GM23338 (cell line): ENCODE results near the gene MYO18A. TPM values are rescaled to one million over a fixed set of nuclear protein-coding genes. Genes with fewer than 3 reads are reported as not detected.

Experiments
- ATAC-seq: fragments of 200-7000 bp; cut with Tn5 transposase; 3 replicates; pipeline ENCODE4 v1.9.1; 2020
- DNase-seq: peaks from one replicate; pipeline ENCODE4 v3.0.0-alpha.2; 2015; ENCODE audit warnings: low spot score
- H2AFZ ChIP-seq: fragments of 200-600 bp; sonication (generic); 2 replicates; pipeline ENCODE4 v1.8.0; 2016; ENCODE audit warnings: antibody characterized with exemption, mild to moderate bottlenecking, moderate library complexity
- H3F3A ChIP-seq: fragments of 200-600 bp; sonication (generic); replicated peaks from 2 replicates; pipeline ENCODE4 v1.8.0; 2017; ENCODE audit warnings: antibody characterized with exemption, mixed run types, low read depth
- H3K27ac ChIP-seq: fragments of 200-600 bp; sonication (generic); 2 replicates; pipeline ENCODE4 v1.6.1; 2016; ENCODE audit warnings: low read depth
- H3K27me3 ChIP-seq: fragments of 200-600 bp; sonication (generic); 2 replicates; pipeline ENCODE4 v1.8.0; 2016; ENCODE audit warnings: mild to moderate bottlenecking, mixed run types, moderate library complexity; ENCODE audit not compliant: insufficient read depth
- H3K36me3 ChIP-seq: fragments of 200-600 bp; sonication (generic); 2 replicates; pipeline ENCODE4 v1.8.0; 2016; ENCODE audit warnings: mild to moderate bottlenecking; ENCODE audit not compliant: insufficient read depth
- H3K4me1 ChIP-seq: fragments of 200-600 bp; sonication (generic); 2 replicates; pipeline ENCODE4 v1.8.0; 2016; ENCODE audit warnings: mild to moderate bottlenecking, moderate library complexity; ENCODE audit not compliant: insufficient read depth
- H3K4me2 ChIP-seq: fragments of 200-600 bp; sonication (generic); 2 replicates; pipeline ENCODE4 v1.7.1; 2017; ENCODE audit warnings: mixed run types
- H3K4me3 ChIP-seq: fragments of 200-600 bp; sonication (generic); 2 replicates; pipeline ENCODE4 v1.6.1; 2016; ENCODE audit warnings: mixed run types
- H3K79me2 ChIP-seq: fragments of 200-600 bp; sonication (generic); replicated peaks from 2 replicates; pipeline ENCODE4 v1.8.0; 2017; ENCODE audit warnings: mild to moderate bottlenecking; ENCODE audit not compliant: insufficient read depth
- H3K9me2 ChIP-seq: fragments of 200-600 bp; sonication (generic); 2 replicates; pipeline ENCODE4 v1.8.0; 2017; ENCODE audit not compliant: insufficient read depth
- H4K20me1 ChIP-seq: fragments of 200-600 bp; sonication (generic); replicated peaks from 2 replicates; pipeline ENCODE4 v1.8.0; 2017; ENCODE audit warnings: mild to moderate bottlenecking; ENCODE audit not compliant: insufficient read depth
- H3K27ac Mint-ChIP-seq: 2 replicates; pipeline ENCODE4 v1.8.0; 2020; ENCODE audit warnings: inconsistent platforms, mild to moderate bottlenecking, moderate library complexity, mixed read lengths
- H3K27me3 Mint-ChIP-seq: 3 replicates; pipeline ENCODE4 v1.8.0; 2022; ENCODE audit warnings: low read depth, mild to moderate bottlenecking, moderate library complexity, mixed read lengths, inconsistent platforms; ENCODE audit not compliant: insufficient read depth, poor library complexity
- H3K36me3 Mint-ChIP-seq: 3 replicates; pipeline ENCODE4 v1.8.0; 2021; ENCODE audit warnings: low read depth, mild to moderate bottlenecking, inconsistent platforms, moderate library complexity, mixed read lengths
- H3K4me1 Mint-ChIP-seq: 3 replicates; pipeline ENCODE4 v1.8.0; 2020; ENCODE audit warnings: mild to moderate bottlenecking, inconsistent platforms, mixed read lengths
- H3K4me3 Mint-ChIP-seq: 3 replicates; pipeline ENCODE4 v1.8.0; 2021; ENCODE audit warnings: moderate library complexity, mild to moderate bottlenecking, inconsistent platforms, mixed read lengths
- H3K9me3 Mint-ChIP-seq: 3 replicates; pipeline ENCODE4 v1.8.0; 2020; ENCODE audit warnings: moderate library complexity, mild to moderate bottlenecking, inconsistent platforms, mixed read lengths
- CREB1 ChIP-seq: fragments of 250-450 bp; sonication (Bioruptor Pico); IDR thresholded peaks from 2 replicates; pipeline ENCODE4 v1.5.0; 2020; ENCODE audit warnings: low read depth, mild to moderate bottlenecking, moderate library complexity
- EZH2 ChIP-seq: fragments of 200-600 bp; sonication (generic); IDR thresholded peaks from one replicate; pipeline ENCODE4 v1.8.0; 2017; ENCODE audit warnings: antibody characterized with exemption, mild to moderate bottlenecking, low read depth; ENCODE audit not compliant: unreplicated experiment
- EZH2phosphoT487 ChIP-seq: fragments of 200-600 bp; sonication (generic); IDR thresholded peaks from one replicate; pipeline ENCODE4 v1.8.1; 2018; ENCODE audit warnings: antibody characterized with exemption; ENCODE audit not compliant: unreplicated experiment
- JUNB ChIP-seq: IDR thresholded peaks from one replicate; pipeline ENCODE4 v1.6.1; 2016; ENCODE audit warnings: antibody characterized with exemption; ENCODE audit not compliant: unreplicated experiment
- NANOG ChIP-seq: IDR thresholded peaks from 2 replicates; pipeline ENCODE4 v1.6.1; 2016; ENCODE audit warnings: antibody characterized with exemption, borderline replicate concordance
- POLR2AphosphoS5 ChIP-seq: IDR thresholded peaks from 2 replicates; pipeline ENCODE4 v1.6.1; 2016; ENCODE audit warnings: antibody characterized with exemption, low read depth
- REST ChIP-seq: IDR thresholded peaks from one replicate; pipeline ENCODE4 v1.6.1; 2018; ENCODE audit warnings: antibody characterized with exemption; ENCODE audit not compliant: unreplicated experiment
- ZNF331 ChIP-seq: fragments of 250-450 bp; sonication (Bioruptor Pico); IDR thresholded peaks from 2 replicates; pipeline ENCODE4 v1.5.0; 2020; ENCODE audit warnings: low read depth, mild to moderate bottlenecking, moderate library complexity
- polyA plus RNA-seq: library from polyadenylated mRNA; unstranded; fragments of >200 nt; fragmentation: Nextera tagmentation; extraction: Ambion mirVana; gene quantifications from 2 replicates; pipeline ENCODE4 v1.2.1, GENCODE V29; 2016
- total RNA-seq: library from RNA; depleted of rRNA; stranded (reverse); fragments of >200 nt; shearing (Covaris generic); gene quantifications from 2 replicates; pipeline ENCODE4 v1.2.3, GENCODE V29; 2014
- TF ChIP-seq, protein P1 (sequence below): IDR thresholded peaks from 2 replicates; pipeline ENCODE4 v1.6.1; 2016; ENCODE audit warnings: antibody characterized with exemption
- TF ChIP-seq, protein P2 (sequence below), 2 experiments: fragments of 200-600 bp in 1 of 2; sonication (generic) in 1 of 2; conservative IDR thresholded peaks; 2 replicates each; pipeline versions ENCODE4 v1.5.1 to v1.6.1; 2016 to 2017; ENCODE audit warnings: antibody characterized with exemption in 2 of 2, low read depth in 2 of 2, mild to moderate bottlenecking in 2 of 2, moderate library complexity in 1 of 2

The MYO18A gene
- total and polyA plus RNA-seq, 2 experiments from 2014 or later = 18.3 to 37.5 TPM

DNA sequence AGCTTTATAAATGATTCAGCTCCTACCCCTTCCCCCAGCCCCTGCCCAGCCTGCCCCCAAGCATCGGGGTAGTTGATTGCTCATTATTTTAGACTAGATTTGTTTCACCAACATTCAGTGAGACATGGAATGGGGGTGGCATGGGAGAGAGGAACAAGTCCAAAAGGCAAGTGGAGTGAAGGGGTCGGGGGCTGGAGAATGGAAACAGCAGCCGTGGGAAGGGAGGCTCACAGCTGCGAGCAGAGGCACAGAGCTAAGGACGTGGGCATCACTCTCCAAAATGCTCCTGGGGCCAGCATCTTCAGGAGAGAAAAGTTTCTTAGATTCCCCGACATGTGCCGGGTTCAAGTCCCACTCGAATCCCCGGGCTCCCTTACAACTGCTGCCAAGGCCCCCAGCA, 118.0 kb downstream of the MYO18A start:
- DNase-seq (no peak), ATAC-seq (0 out of 3 replicates have a peak, but pooled peaks have one; percentile 7)
- Histone ChIP-seq H4K20me1 (no peaks in the 10 kb centered on the region), H3K36me3 (no peaks in the 10 kb centered on the region), H3F3A (no peaks in the 10 kb centered on the region; the same call in 1 of the 2 replicates), H3K27me3 (no peaks in the 10 kb centered on the region), H3K4me1 (peaks cover 34% of the 10 kb centered on the region), H3K9me2 (no peaks in the 10 kb centered on the region), H2AFZ (0 out of 2 replicates have a peak overlapping the region, but pooled peaks have one; percentile 8), H3K4me3 (no peak overlapping the region), H3K4me2 (peak overlapping the region; percentile 9; the same call in 1 of the 2 replicates), H3K27ac (no peak overlapping the region), H3K79me2 (no peaks in the 10 kb centered on the region)
- Mint-ChIP-seq H3K9me3 (no peaks in the 10 kb centered on the region; the same call in 2 of the 3 replicates), H3K4me1 (peaks cover 52% of the 10 kb centered on the region), H3K27ac (no peak overlapping the region), H3K36me3 (no peaks in the 10 kb centered on the region; the same call in 2 of the 3 replicates), H3K27me3 (peaks cover 13% of the 10 kb centered on the region), H3K4me3 (no peak overlapping the region)
- no peak for TF ChIP-seq ZNF331 (CRISPR knock-in tag)

DNA sequence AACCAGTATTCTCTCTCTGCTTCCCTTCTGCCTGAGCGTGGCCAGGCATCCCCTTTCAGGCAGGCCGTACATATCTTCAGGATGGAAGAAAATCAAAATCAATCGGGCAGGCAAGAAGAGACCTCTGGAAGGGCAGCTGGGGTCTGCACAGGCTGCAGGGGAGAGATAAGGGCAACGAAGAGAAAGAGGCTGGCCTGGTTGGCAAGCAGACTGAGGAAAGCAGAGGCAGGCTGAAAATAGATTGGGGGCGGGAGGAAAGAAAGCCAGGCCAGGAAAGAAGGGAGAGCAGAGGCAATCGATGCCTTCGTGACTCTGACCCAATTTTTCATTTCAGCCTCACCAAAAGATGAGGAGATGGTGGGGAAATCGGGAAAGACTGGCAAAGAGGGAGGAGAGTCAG, 119.2 kb downstream of the MYO18A start:
- no peak overlapping the region for H3K27ac ChIP-seq
- H4K20me1 ChIP-seq = no peaks in the 10 kb centered on the region
- H3K4me1 ChIP-seq = peaks cover 34% of the 10 kb centered on the region
- Mint-ChIP-seq H3K27me3 (peaks cover 13% of the 10 kb centered on the region), H3K36me3 (peaks cover 4% of the 10 kb centered on the region; the same call in 2 of the 3 replicates), H3K4me1 (peaks cover 41% of the 10 kb centered on the region), H3K4me3 (no peak overlapping the region; the same call in 2 of the 3 replicates), H3K27ac (no peak overlapping the region), H3K9me3 (no peaks in the 10 kb centered on the region; the same call in 2 of the 3 replicates)
- H2AFZ ChIP-seq = no peak overlapping the region
- no peaks in the 10 kb centered on the region for H3K79me2 ChIP-seq
- H3K9me2 ChIP-seq = no peaks in the 10 kb centered on the region
- no peaks in the 10 kb centered on the region for H3K36me3 ChIP-seq
- H3K27me3 ChIP-seq = no peaks in the 10 kb centered on the region
- ATAC-seq = no peak
- H3K4me3 ChIP-seq = no peak overlapping the region
- H3K4me2 ChIP-seq = peak overlapping the region; percentile 27; the same call in 1 of the 2 replicates
- DNase-seq = no peak
- H3F3A ChIP-seq = no peaks in the 10 kb centered on the region; the same call in 1 of the 2 replicates
- TF ChIP-seq NANOG (no peak), EZH2phosphoT487 (no peak), ZNF331 (CRISPR knock-in tag) (no peak), CREB1 (no peak), POLR2AphosphoS5 (no peak), REST (no peak), JUNB (no peak), EZH2 (no peak)
- TF ChIP-seq, protein P1, sequence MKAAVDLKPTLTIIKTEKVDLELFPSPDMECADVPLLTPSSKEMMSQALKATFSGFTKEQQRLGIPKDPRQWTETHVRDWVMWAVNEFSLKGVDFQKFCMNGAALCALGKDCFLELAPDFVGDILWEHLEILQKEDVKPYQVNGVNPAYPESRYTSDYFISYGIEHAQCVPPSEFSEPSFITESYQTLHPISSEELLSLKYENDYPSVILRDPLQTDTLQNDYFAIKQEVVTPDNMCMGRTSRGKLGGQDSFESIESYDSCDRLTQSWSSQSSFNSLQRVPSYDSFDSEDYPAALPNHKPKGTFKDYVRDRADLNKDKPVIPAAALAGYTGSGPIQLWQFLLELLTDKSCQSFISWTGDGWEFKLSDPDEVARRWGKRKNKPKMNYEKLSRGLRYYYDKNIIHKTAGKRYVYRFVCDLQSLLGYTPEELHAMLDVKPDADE = no peak
- TF ChIP-seq, protein P2, sequence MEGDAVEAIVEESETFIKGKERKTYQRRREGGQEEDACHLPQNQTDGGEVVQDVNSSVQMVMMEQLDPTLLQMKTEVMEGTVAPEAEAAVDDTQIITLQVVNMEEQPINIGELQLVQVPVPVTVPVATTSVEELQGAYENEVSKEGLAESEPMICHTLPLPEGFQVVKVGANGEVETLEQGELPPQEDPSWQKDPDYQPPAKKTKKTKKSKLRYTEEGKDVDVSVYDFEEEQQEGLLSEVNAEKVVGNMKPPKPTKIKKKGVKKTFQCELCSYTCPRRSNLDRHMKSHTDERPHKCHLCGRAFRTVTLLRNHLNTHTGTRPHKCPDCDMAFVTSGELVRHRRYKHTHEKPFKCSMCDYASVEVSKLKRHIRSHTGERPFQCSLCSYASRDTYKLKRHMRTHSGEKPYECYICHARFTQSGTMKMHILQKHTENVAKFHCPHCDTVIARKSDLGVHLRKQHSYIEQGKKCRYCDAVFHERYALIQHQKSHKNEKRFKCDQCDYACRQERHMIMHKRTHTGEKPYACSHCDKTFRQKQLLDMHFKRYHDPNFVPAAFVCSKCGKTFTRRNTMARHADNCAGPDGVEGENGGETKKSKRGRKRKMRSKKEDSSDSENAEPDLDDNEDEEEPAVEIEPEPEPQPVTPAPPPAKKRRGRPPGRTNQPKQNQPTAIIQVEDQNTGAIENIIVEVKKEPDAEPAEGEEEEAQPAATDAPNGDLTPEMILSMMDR (conservative IDR thresholded peaks at IDR 0.05; ENCODE audit: low read depth in 2 of 2) = no peak
